Measurements from ENCODE around the gene IGF2.
A peak's percentile ranks its signal among the peaks of the same experiment; 100 is the strongest.

Gene IGF2

DNA sequence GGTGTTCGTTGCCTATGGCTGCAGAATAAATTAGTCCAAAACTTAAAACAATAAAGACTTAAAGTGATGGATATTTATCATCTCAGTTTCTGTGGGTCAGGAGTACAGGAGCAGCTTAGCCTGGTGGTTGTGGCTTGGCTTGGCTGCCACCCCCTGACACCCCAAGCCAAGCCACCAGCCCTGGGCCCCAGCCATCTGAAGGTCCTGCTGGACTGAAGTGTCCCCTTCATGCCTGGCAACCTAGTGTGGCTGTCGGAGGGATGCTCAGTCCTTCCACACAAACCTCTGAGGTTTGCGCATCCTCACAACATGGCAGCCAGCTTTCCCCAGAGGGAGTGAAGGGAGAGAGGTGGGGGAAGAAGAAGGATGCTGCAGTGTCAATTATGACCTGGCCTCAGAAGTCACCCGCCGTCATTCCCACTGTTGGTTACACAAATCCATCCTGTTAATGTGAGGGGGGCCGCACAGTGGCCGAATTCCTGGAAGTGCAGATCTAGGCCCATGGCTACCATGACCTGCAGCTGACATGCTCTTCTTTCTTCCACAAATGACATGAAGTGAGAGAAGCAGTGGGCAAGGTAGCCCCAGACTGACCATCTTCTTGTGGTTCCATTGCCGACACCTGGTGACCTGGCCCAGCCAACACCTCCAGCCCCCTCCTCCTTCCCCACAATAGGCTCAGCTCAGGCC lies 31.1 kb downstream of the IGF2 start:
- Histone ChIP-seq H3K27ac (replicated peaks; ENCODE audit: low read length) (no peak overlapping the region), H2BK5ac (ENCODE audit: low read length) (no peak overlapping the region)
- no peak for DNase-seq (ENCODE audit: low spot score)

DNA sequence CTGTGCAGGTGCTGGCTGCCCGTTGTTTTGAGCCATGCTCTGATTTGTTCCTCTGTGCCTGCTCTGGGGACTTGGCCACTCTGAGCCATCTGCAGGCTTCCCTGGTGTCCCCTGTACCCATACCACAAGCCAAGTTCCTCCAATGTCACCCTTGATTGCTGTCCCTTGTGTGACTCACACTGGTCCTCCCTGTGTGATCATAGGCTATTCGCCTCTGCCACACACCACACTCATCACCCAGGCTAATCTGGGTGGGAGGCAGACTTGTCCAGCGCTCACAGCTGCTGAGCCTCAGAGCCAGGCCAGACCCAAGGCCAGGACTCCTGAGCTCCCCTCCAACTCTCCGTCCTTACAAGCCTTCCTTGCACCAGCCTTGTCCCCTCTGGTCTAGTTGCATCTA lies 31.7 kb downstream of the IGF2 start:
- Histone ChIP-seq H3K4me3 (ENCODE audit: low read length in 2 of 2) (peak overlapping the region in 1 of 2 donors; percentile 32), H3K23ac (ENCODE audit: low read depth, low read length, poor library complexity) (no peak overlapping the region), H2BK15ac (ENCODE audit: low read length) (no peak overlapping the region), H3K14ac (ENCODE audit: low read length) (no peak overlapping the region), H2BK12ac (ENCODE audit: low read length) (no peak overlapping the region), H4K91ac (ENCODE audit: low read depth, low read length, poor library complexity) (no peak overlapping the region), H3K18ac (ENCODE audit: low read length) (peak overlapping the region; percentile 59), H3K9ac (ENCODE audit: low read depth, low read length, poor library complexity) (peak overlapping the region; percentile 30), H2AFZ (ENCODE audit: low read length) (no peak overlapping the region), H2BK120ac (ENCODE audit: low read depth, low read length) (no peak overlapping the region), H3K36me3 (replicated peaks in 1 of 2; ENCODE audit: control insufficient read depth in 2 of 2, insufficient read depth in 2 of 2, low read length in 2 of 2) (no peaks in the 10 kb centered on the region), H3K4me2 (ENCODE audit: insufficient read depth, low read length, poor library complexity, severe bottlenecking) (no peak overlapping the region), H3K4ac (ENCODE audit: low read length) (no peak overlapping the region), H3K27ac (replicated peaks; ENCODE audit: low read length) (no peak overlapping the region), H4K8ac (ENCODE audit: low read depth, low read length) (no peak overlapping the region), H3K4me1 (ENCODE audit: control insufficient read depth in 2 of 2, insufficient read depth in 1 of 2, low read depth in 1 of 2, low read length in 2 of 2) (peaks cover 0 to 4% of the 10 kb centered on the region in 2 donors), H2AK5ac (ENCODE audit: low read depth, low read length) (no peak overlapping the region), H3K79me1 (ENCODE audit: low read depth, low read length) (peaks cover 2% of the 10 kb centered on the region), H2BK5ac (ENCODE audit: low read length) (peak overlapping the region; percentile 71), H3K27me3 (ENCODE audit: control insufficient read depth in 3 of 3, insufficient read depth in 3 of 3, low read depth in 1 of 3, low read length in 3 of 3) (peaks cover 0 to 3% (median 0%) of the 10 kb centered on the region in 3 experiments), H3K9me3 (replicated peaks in 1 of 2; ENCODE audit: control insufficient read depth in 2 of 2, insufficient read depth in 1 of 2, low read depth in 1 of 2, low read length in 2 of 2) (no peaks in the 10 kb centered on the region)
- WGBS, 2 donors (ENCODE audit: extremely low coverage in 2 of 2, insufficient read length in 2 of 2, insufficient replicate concordance in 1 of 2), result no CpG with 5 or more reads among the region's 4 CpGs
- DNase-seq (ENCODE audit: low spot score), result no peak

More for the DNA sequence above, 31.1 kb downstream of the IGF2 start:
- peaks cover 2% of the 10 kb centered on the region for H3K79me1 ChIP-seq (ENCODE audit: low read depth, low read length)
- H3K18ac ChIP-seq (ENCODE audit: low read length), result peak overlapping the region; percentile 32
- no peak overlapping the region for H3K9ac ChIP-seq (ENCODE audit: low read depth, low read length, poor library complexity)
- peak overlapping the region; percentile 69 for H2AK5ac ChIP-seq (ENCODE audit: low read depth, low read length)
- peak overlapping the region; percentile 86 for H3K14ac ChIP-seq (ENCODE audit: low read length)
- no peak overlapping the region for H2AFZ ChIP-seq (ENCODE audit: low read length)
- peak overlapping the region; percentile 79 for H2BK15ac ChIP-seq (ENCODE audit: low read length)
- no CpG with 5 or more reads among the region's 8 CpGs for WGBS, 2 donors (ENCODE audit: extremely low coverage in 2 of 2, insufficient read length in 2 of 2, insufficient replicate concordance in 1 of 2)
- H3K4ac ChIP-seq (ENCODE audit: low read length), result peak overlapping the region; percentile 43
- H2BK120ac ChIP-seq (ENCODE audit: low read depth, low read length), result no peak overlapping the region
- no peak overlapping the region for H2BK12ac ChIP-seq (ENCODE audit: low read length)
- H4K91ac ChIP-seq (ENCODE audit: low read depth, low read length, poor library complexity), result no peak overlapping the region
- peaks cover 0 to 3% (median 0%) of the 10 kb centered on the region in 3 experiments for H3K27me3 ChIP-seq (ENCODE audit: control insufficient read depth in 3 of 3, insufficient read depth in 3 of 3, low read depth in 1 of 3, low read length in 3 of 3)
- no peak overlapping the region for H4K8ac ChIP-seq (ENCODE audit: low read depth, low read length)
- H3K4me3 ChIP-seq (ENCODE audit: low read length in 2 of 2), result no peak overlapping the region
- H3K9me3 ChIP-seq (replicated peaks in 1 of 2; ENCODE audit: control insufficient read depth in 2 of 2, insufficient read depth in 1 of 2, low read depth in 1 of 2, low read length in 2 of 2), result no peaks in the 10 kb centered on the region
- peaks cover 0 to 4% of the 10 kb centered on the region in 2 donors for H3K4me1 ChIP-seq (ENCODE audit: control insufficient read depth in 2 of 2, insufficient read depth in 1 of 2, low read depth in 1 of 2, low read length in 2 of 2)
- no peaks in the 10 kb centered on the region for H3K36me3 ChIP-seq (replicated peaks in 1 of 2; ENCODE audit: control insufficient read depth in 2 of 2, insufficient read depth in 2 of 2, low read length in 2 of 2)
- no peak overlapping the region for H3K4me2 ChIP-seq (ENCODE audit: insufficient read depth, low read length, poor library complexity, severe bottlenecking)
- no peak overlapping the region for H3K23ac ChIP-seq (ENCODE audit: low read depth, low read length, poor library complexity)

DNA sequence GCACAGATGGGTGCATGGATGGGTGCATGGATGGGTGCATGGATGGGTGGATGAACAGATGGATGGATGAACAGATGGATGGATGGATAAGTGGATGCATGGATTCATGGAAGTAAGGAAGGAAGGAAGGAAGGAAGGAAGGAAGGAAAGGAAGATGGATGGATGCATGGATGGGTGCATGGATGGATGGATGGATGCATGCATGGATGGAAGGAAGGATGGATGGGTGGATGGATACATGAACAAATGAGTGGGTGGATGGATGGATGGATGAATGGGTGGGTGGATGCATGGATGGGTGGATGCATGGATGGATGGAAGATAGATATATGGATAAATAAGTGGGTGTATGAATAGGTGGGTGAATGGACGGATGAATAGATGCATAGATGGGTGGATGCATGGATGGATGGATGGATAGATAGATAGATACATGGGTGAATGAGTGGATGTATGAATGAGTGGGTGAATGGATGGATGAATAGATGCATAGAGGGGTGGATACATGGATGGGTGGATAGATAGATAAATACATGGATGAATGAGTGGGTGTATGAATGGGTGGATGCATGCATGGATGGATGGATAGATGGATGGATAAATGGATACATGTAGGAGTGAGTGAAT lies 32.5 kb downstream of the IGF2 start:
- Histone ChIP-seq H3K36me3 (replicated peaks in 1 of 2; ENCODE audit: control insufficient read depth in 2 of 2, insufficient read depth in 2 of 2, low read length in 2 of 2) (no peaks in the 10 kb centered on the region), H2BK15ac (ENCODE audit: low read length) (no peak overlapping the region), H2AK5ac (ENCODE audit: low read depth, low read length) (no peak overlapping the region), H2BK120ac (ENCODE audit: low read depth, low read length) (no peak overlapping the region), H3K14ac (ENCODE audit: low read length) (no peak overlapping the region), H4K91ac (ENCODE audit: low read depth, low read length, poor library complexity) (no peak overlapping the region), H2BK12ac (ENCODE audit: low read length) (no peak overlapping the region), H2BK5ac (ENCODE audit: low read length) (no peak overlapping the region), H3K9ac (ENCODE audit: low read depth, low read length, poor library complexity) (no peak overlapping the region), H3K18ac (ENCODE audit: low read length) (no peak overlapping the region), H3K79me1 (ENCODE audit: low read depth, low read length) (peaks cover 2% of the 10 kb centered on the region), H3K4me3 (ENCODE audit: low read length in 2 of 2) (no peak overlapping the region), H3K27me3 (ENCODE audit: control insufficient read depth in 3 of 3, insufficient read depth in 3 of 3, low read depth in 1 of 3, low read length in 3 of 3) (peaks cover 0 to 3% (median 0%) of the 10 kb centered on the region in 3 experiments), H2AFZ (ENCODE audit: low read length) (no peak overlapping the region), H3K4me2 (ENCODE audit: insufficient read depth, low read length, poor library complexity, severe bottlenecking) (no peak overlapping the region), H3K4me1 (ENCODE audit: control insufficient read depth in 2 of 2, insufficient read depth in 1 of 2, low read depth in 1 of 2, low read length in 2 of 2) (peaks cover 0 to 4% of the 10 kb centered on the region in 2 donors), H4K8ac (ENCODE audit: low read depth, low read length) (no peak overlapping the region), H3K23ac (ENCODE audit: low read depth, low read length, poor library complexity) (no peak overlapping the region), H3K4ac (ENCODE audit: low read length) (no peak overlapping the region), H3K27ac (replicated peaks; ENCODE audit: low read length) (no peak overlapping the region), H3K9me3 (replicated peaks in 1 of 2; ENCODE audit: control insufficient read depth in 2 of 2, insufficient read depth in 1 of 2, low read depth in 1 of 2, low read length in 2 of 2) (no peaks in the 10 kb centered on the region)
- 100% methylated on average over 1 of the region's 1 CpG; no CpG with 5 or more reads in 1 of the 2 donors for WGBS, 2 donors (ENCODE audit: extremely low coverage in 2 of 2, insufficient read length in 2 of 2, insufficient replicate concordance in 1 of 2)
- no peak for DNase-seq (ENCODE audit: low spot score)

DNA sequence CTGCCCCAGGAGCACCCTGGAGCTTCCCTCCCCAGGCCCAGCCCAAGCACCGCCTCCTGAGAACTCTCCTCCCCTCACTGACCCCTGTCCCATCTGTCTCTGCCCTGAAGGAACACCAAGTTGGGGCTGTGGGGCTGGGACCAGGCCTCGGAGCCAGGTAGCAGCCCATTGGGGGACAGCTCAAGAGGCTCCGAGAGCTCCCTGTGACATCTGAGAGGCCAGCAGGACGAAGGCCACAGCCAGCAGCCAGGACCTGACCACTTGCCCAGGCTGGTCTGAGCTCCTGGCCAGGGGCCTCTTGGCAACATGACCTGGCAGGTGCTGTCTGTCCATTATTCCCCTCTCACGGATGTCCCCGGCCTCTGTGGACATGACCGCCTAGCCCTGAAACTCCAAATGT lies 33.7 kb downstream of the IGF2 start:
- Histone ChIP-seq H2BK5ac (ENCODE audit: low read length) (peak overlapping the region; percentile 44), H3K36me3 (replicated peaks in 1 of 2; ENCODE audit: control insufficient read depth in 2 of 2, insufficient read depth in 2 of 2, low read length in 2 of 2) (no peaks in the 10 kb centered on the region), H3K4ac (ENCODE audit: low read length) (no peak overlapping the region), H3K14ac (ENCODE audit: low read length) (peak overlapping the region; percentile 1), H3K79me1 (ENCODE audit: low read depth, low read length) (peaks cover 2% of the 10 kb centered on the region), H2BK15ac (ENCODE audit: low read length) (peak overlapping the region; percentile 88), H2BK120ac (ENCODE audit: low read depth, low read length) (peak overlapping the region; percentile 57), H3K23ac (ENCODE audit: low read depth, low read length, poor library complexity) (no peak overlapping the region), H3K18ac (ENCODE audit: low read length) (peak overlapping the region; percentile 31), H3K4me1 (ENCODE audit: control insufficient read depth in 2 of 2, insufficient read depth in 1 of 2, low read depth in 1 of 2, low read length in 2 of 2) (peaks cover 0 to 4% of the 10 kb centered on the region in 2 donors), H2BK12ac (ENCODE audit: low read length) (no peak overlapping the region), H4K8ac (ENCODE audit: low read depth, low read length) (no peak overlapping the region), H3K4me3 (ENCODE audit: low read length in 2 of 2) (no peak overlapping the region), H3K4me2 (ENCODE audit: insufficient read depth, low read length, poor library complexity, severe bottlenecking) (no peak overlapping the region), H2AFZ (ENCODE audit: low read length) (no peak overlapping the region), H3K27me3 (ENCODE audit: control insufficient read depth in 3 of 3, insufficient read depth in 3 of 3, low read depth in 1 of 3, low read length in 3 of 3) (peaks cover 0 to 3% (median 0%) of the 10 kb centered on the region in 3 experiments), H4K91ac (ENCODE audit: low read depth, low read length, poor library complexity) (no peak overlapping the region), H3K27ac (replicated peaks; ENCODE audit: low read length) (no peak overlapping the region), H3K9me3 (replicated peaks in 1 of 2; ENCODE audit: control insufficient read depth in 2 of 2, insufficient read depth in 1 of 2, low read depth in 1 of 2, low read length in 2 of 2) (no peaks in the 10 kb centered on the region), H2AK5ac (ENCODE audit: low read depth, low read length) (peak overlapping the region; percentile 86), H3K9ac (ENCODE audit: low read depth, low read length, poor library complexity) (no peak overlapping the region)
- no peak for DNase-seq (ENCODE audit: low spot score)
- WGBS, 2 donors (ENCODE audit: extremely low coverage in 2 of 2, insufficient read length in 2 of 2, insufficient replicate concordance in 1 of 2), result no CpG with 5 or more reads among the region's 7 CpGs

Data from neuronal stem cell (in vitro differentiated cells).